Stomach (tissue), 9 donors: ENCODE results near the gene HOMER3. TPM values are rescaled to one million over a fixed set of nuclear protein-coding genes. Genes with fewer than 3 reads are reported as not detected.
"Not testable (repeated sequence)": the region's sequence is repeated elsewhere in the genome, so short reads cannot be mapped to it uniquely, and the experiment has no call there.

Source experiments
- DNase-seq, 2 donors: peaks; one replicate each; pipeline versions ENCODE4 v3.0.0 to v3.0.0-alpha.2; 2013 to 2019
- H3K27ac ChIP-seq, 5 donors: fragments of 200-600 bp in 4 of 5; sonication (generic) in 4 of 5; one replicate each; pipeline ENCODE4 v1.5.1; 2013 to 2019; ENCODE audit warnings: mild to moderate bottlenecking in 1 of 5, moderate library complexity in 1 of 5
- H3K27me3 ChIP-seq, 3 donors: fragments of 200-600 bp; sonication (generic); one replicate each; pipeline ENCODE4 v1.5.1; 2017 to 2019; ENCODE audit warnings: mixed run types in 1 of 3
- H3K36me3 ChIP-seq, 4 donors: fragments of 200-600 bp; sonication (generic); 1 replicate in 3 of 4; 2 replicates in 1 of 4; pipeline ENCODE4 v1.5.1; 2016 to 2019
- H3K4me1 ChIP-seq, 4 donors: fragments of 200-600 bp; sonication (generic); one replicate each; pipeline ENCODE4 v1.5.1; 2016 to 2019
- H3K4me3 ChIP-seq, 4 donors: fragments of 200-600 bp; sonication (generic) in 3 of 4; one replicate each; pipeline ENCODE4 v1.5.1; 2016 to 2019; ENCODE audit warnings: mild to moderate bottlenecking in 1 of 4
- H3K9me3 ChIP-seq, 4 donors: fragments of 200-600 bp; sonication (generic); one replicate each; pipeline ENCODE4 v1.5.1; 2016 to 2019
- EP300 ChIP-seq: sonication (generic); formaldehyde crosslinking; IDR thresholded peaks from one replicate; pipeline ENCODE4 v1.6.1; 2017; ENCODE audit warnings: antibody characterized with exemption
- POLR2A ChIP-seq, 4 donors: fragments of 450-650 bp; IDR thresholded peaks; one replicate each; pipeline ENCODE4 v1.6.1; 2016; ENCODE audit warnings: antibody characterized with exemption in 4 of 4, control low read depth in 2 of 4, mild to moderate bottlenecking in 1 of 4, moderate library complexity in 1 of 4
- POLR2AphosphoS5 ChIP-seq, 3 donors: sonication (generic); formaldehyde crosslinking; IDR thresholded peaks; one replicate each; pipeline ENCODE4 v1.6.1; 2016; ENCODE audit warnings: antibody characterized with exemption in 3 of 3
- WGBS, 5 donors: extraction: QIAGEN DNeasy Blood & Tissue Kit in 3 of 5; methylation state at CpG; one replicate each; pipeline versions ENCODE4 v1.1.5 to v1.1.7; 2013 to 2018; 5-methylcytosine and 5-hydroxymethylcytosine counted together
- intact Hi-C: fragments of 100-400 bp; cut with DNase I; formaldehyde crosslinking; loops from one replicate; pipeline ENCODE4 v1.15.1; 2023; ENCODE audit warnings: low total_unique reads
- polyA plus RNA-seq, 3 donors: library from polyadenylated mRNA; stranded (reverse); fragments of 200-250 nt; gene quantifications; one replicate each; pipeline ENCODE4 v1.2.3, GENCODE V29; 2013
- total RNA-seq, 5 donors: library from RNA; depleted of rRNA; stranded (reverse); fragments of >200 nt; gene quantifications; one replicate each; pipeline versions ENCODE4 v1.1.0 to v1.2.3, GENCODE V29; 2014 to 2016
- TF ChIP-seq, protein P1 (sequence below), 7 experiments: fragments of 450-650 bp in 4 of 7; fragments of 200-600 bp in 3 of 7; sonication (generic) in 3 of 7; IDR thresholded peaks; one replicate each; pipeline ENCODE4 v1.5.1; 2016 to 2019; ENCODE audit warnings: antibody characterized with exemption in 7 of 7, control low read depth in 2 of 7, mild to moderate bottlenecking in 1 of 7
- donor health status: healthy with polysubstance abuse.
- donor health status: Bipolar disorder and iron deficiency.
- donor health status: healthy.

HOMER3 gene
- total and polyA plus RNA-seq, 8 donors = 5.1 to 74.7 (median 16.8) TPM

DNA sequence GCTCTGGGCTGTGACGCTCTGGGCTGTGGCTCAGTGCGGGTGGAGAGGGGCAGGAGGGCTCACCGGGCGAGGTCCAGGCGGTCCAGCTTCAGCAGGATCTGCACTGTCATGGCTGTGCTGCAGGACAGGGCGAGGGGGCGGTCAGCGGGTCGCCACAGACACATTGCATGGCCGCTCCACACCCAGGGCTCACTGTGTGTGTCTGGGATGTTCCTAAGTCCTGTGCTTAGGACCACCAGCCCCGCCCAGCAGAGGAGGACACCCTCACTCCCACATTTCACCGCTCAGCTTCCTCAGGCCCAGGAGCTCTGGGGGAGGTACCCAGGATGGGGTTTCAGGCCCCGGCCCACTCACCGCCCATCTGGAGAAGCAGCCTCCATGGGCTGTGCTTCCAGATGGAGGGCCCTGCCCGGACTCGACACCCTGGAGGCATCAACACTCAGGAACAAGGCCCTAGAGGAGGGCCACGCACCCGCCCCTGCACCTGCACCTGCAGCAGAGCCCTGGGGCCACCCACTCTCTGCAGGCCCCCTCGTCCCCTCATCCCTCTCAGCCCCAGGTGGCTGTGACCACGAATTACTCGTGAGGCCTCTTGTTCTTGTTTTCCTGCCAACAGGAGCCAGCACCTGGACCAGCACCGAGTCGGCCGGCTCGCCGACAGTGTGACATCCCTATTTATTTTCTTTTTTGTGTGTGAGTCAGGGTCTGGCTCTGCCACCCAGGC is 35.3 kb downstream of the HOMER3 start:
- no peak for DNase-seq
- 87 to 95% (median 93%) methylated on average over 17 to 26 of the region's 26 CpGs for WGBS, 5 donors
- Histone ChIP-seq H3K27me3 (no peaks in the 10 kb centered on the region), H3K36me3 (peaks cover 64 to 92% (median 90%) of the 10 kb centered on the region in 4 donors), H3K4me1 (no peaks in the 10 kb centered on the region), H3K4me3 (no peak overlapping the region), H3K9me3 (no peaks in the 10 kb centered on the region), H3K27ac (no peak overlapping the region)
- TF ChIP-seq, protein P1, sequence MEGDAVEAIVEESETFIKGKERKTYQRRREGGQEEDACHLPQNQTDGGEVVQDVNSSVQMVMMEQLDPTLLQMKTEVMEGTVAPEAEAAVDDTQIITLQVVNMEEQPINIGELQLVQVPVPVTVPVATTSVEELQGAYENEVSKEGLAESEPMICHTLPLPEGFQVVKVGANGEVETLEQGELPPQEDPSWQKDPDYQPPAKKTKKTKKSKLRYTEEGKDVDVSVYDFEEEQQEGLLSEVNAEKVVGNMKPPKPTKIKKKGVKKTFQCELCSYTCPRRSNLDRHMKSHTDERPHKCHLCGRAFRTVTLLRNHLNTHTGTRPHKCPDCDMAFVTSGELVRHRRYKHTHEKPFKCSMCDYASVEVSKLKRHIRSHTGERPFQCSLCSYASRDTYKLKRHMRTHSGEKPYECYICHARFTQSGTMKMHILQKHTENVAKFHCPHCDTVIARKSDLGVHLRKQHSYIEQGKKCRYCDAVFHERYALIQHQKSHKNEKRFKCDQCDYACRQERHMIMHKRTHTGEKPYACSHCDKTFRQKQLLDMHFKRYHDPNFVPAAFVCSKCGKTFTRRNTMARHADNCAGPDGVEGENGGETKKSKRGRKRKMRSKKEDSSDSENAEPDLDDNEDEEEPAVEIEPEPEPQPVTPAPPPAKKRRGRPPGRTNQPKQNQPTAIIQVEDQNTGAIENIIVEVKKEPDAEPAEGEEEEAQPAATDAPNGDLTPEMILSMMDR (IDR thresholded peaks at IDR 0.05) = no peak
- intact Hi-C loops = no loop called here

DNA sequence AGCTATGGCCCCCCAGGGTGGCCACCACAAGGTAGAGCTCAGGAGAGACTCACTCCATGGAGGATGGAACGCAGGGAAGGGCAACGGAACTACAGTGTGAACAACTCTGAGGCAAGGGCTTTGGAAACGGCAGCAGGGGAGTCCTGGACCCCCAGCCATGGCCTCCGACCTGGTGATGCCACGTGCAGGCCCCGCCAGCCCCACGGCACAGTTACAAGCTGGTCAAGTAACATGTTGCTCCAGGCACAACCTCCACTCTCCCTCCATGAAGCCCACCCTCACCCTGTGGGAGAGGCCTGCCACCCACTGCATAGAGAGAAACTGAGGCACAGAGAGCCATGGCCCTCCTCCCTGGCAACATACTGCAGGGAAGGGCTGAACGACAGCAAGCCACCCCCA is 36.0 kb downstream of the HOMER3 start:
- no peaks in the 10 kb centered on the region for H3K27me3 ChIP-seq
- 87 to 94% (median 90%) methylated on average over 5 to 8 of the region's 8 CpGs for WGBS, 5 donors
- TF ChIP-seq, protein P1 (IDR thresholded peaks at IDR 0.05) = no peak
- TF ChIP-seq EP300 (no peak), POLR2AphosphoS5 (IDR thresholded peaks at IDR 0.05) (no peak), POLR2A (IDR thresholded peaks at IDR 0.05) (no peak)
- no peaks in the 10 kb centered on the region for H3K4me1 ChIP-seq
- no peak overlapping the region for H3K27ac ChIP-seq
- intact Hi-C loops = no loop called here
- H3K36me3 ChIP-seq = peaks cover 64 to 92% (median 90%) of the 10 kb centered on the region in 4 donors
- no peak overlapping the region for H3K4me3 ChIP-seq
- no peaks in the 10 kb centered on the region for H3K9me3 ChIP-seq
- no peak for DNase-seq

DNA sequence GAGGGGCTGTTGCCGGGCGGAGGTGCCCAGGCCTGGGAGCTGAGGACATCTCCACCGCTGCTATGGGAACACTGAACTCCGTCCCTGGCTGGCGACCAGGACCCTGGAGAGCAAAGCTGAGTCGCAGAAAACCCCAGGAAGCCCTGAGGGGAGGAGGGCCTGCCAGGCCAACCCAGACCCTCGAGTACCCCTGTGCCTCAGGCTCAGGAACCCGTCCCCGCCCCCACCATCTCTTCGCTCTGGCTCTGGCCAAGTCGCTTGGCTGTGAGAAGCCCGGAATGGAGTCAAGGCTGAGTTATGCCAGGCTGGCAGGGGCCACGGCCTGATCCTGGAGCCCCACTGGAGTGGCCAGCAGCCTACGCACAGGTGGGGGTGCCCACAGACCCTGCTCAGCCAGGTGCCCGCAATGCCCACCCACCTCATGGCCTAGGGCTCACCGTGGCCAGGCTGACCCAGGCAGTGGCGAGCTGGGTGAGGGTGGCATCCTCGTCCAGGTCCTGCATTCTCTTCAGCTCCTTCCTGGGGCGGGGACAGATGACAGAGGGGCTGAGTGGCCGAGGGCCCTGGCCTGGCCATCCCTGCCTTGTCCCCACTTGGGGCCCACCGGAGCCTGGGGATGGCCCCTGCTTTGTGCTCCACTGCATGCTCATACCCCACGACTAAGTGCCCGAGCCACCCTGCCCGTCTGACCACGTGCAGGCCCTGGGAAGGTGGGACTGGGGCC is 36.5 kb downstream of the HOMER3 start:
- Histone ChIP-seq H3K4me1 (no peaks in the 10 kb centered on the region), H3K27me3 (no peaks in the 10 kb centered on the region), H3K27ac (no peak overlapping the region), H3K9me3 (no peaks in the 10 kb centered on the region), H3K36me3 (peaks cover 69 to 92% (median 90%) of the 10 kb centered on the region in 4 donors), H3K4me3 (no peak overlapping the region)
- intact Hi-C loops = no loop called here
- WGBS, 5 donors = 91 to 95% (median 94%) methylated on average over 6 to 25 of the region's 25 CpGs
- TF ChIP-seq POLR2A (IDR thresholded peaks at IDR 0.05) (no peak), POLR2AphosphoS5 (IDR thresholded peaks at IDR 0.05) (no peak), EP300 (no peak)
- TF ChIP-seq, protein P1 (IDR thresholded peaks at IDR 0.05) = no peak
- DNase-seq = no peak

DNA sequence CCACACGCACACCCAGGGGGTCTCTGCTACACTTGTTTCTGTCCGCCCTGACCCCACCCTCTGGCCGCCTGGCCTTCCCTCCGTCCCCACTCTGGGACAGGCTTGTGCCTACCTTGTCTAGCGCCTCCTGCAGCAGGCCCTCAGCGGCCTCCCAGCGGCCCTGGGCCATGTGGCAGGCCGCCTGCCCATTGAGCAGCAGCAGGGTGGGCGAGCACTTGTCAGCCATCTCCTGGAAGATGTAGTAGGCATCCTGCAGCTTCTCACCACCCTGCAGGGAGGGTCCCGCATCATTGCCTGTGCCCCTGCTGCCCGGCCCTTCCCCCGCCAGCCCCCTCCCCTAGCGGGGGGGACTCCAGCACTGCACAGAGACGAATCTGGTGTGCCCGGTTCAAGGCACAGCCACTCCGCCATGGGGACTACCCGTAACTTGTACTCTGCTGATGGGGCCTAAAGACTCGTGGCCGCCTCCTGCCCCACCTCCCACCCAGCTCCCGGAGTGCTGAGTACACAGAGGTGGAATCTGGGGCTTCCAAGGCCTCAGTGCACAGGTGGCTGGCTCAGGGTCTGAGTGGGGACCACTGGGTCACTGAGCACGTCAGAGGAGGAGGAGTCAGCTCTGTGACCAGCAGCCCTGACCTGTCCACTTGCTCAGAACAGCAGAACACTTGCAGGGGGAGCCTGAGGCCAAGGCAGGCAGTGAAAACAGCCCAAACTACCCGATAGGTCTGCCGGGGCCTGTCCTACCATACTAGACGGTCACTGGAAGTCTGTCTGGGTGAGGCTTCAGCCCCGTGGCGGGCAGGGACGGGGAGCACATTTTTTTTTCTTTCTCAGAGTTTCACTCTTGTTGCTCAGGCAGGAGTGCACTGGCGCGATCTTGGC is 37.6 kb downstream of the HOMER3 start:
- Histone ChIP-seq H3K36me3 (peaks cover 61 to 92% (median 88%) of the 10 kb centered on the region in 4 donors), H3K9me3 (no peaks in the 10 kb centered on the region), H3K4me3 (no peak overlapping the region), H3K4me1 (peaks cover 0 to 8% (median 0%) of the 10 kb centered on the region in 4 donors), H3K27me3 (no peaks in the 10 kb centered on the region), H3K27ac (no peak overlapping the region)
- DNase-seq = no peak
- WGBS, 5 donors = 87 to 93% (median 89%) methylated on average over 14 to 29 of the region's 29 CpGs
- intact Hi-C loops = no loop called here
- TF ChIP-seq EP300 (no peak), POLR2AphosphoS5 (IDR thresholded peaks at IDR 0.05) (no peak), POLR2A (IDR thresholded peaks at IDR 0.05) (no peak)
- TF ChIP-seq, protein P1 (IDR thresholded peaks at IDR 0.05) = no peak

DNA sequence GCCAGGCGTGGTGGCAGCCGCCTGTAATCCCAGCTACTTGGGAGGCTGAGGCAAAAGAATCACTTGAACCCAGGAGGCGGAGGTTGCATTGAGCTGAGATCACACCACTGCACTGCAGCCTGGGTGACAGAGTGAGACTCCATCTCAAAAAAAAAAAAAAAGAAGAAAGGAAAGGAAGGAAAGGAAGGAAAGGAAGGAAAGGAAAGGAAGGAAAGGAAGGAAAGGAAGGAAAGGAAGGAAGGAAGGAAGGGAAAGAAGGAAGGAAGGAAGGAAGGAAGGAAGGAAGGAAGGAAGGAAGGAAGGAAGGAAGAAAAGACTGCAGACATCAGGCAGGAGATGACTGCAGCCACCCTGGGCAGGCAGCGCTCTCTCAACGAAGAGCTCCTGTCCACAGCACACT is 38.5 kb downstream of the HOMER3 start:
- Histone ChIP-seq H3K4me1 (peaks cover 0 to 14% (median 0%) of the 10 kb centered on the region in 4 donors), H3K36me3 (peaks cover 61 to 86% (median 80%) of the 10 kb centered on the region in 4 donors)
- intact Hi-C loops, H3K4me3 ChIP-seq, DNase-seq, H3K27me3 ChIP-seq, H3K27ac ChIP-seq, H3K9me3 ChIP-seq: not testable (repeated sequence)
- 91 to 96% (median 94%) methylated on average over 3 to 5 of the region's 5 CpGs for WGBS, 5 donors
